OCI-LY1 (cell line): Measurements from ENCODE around the gene HOTAIR.

Experiments used
- H2AFZ ChIP-seq: fragments of 200-600 bp; sonication (generic), shearing (Covaris generic); 2 replicates; pipeline ENCODE4 v1.6.0; 2014; ENCODE audit warnings: antibody characterized with exemption, mild to moderate bottlenecking, low read length
- H3F3A ChIP-seq: fragments of 200-600 bp; sonication (generic), shearing (Covaris generic); 2 replicates; pipeline ENCODE4 v1.6.0; 2014; ENCODE audit warnings: mild to moderate bottlenecking, antibody characterized with exemption, low read length, moderate library complexity; ENCODE audit not compliant: insufficient read depth
- H3K27ac ChIP-seq: fragments of 200-600 bp; sonication (generic); 2 replicates; pipeline ENCODE4 v1.5.1; 2014; ENCODE audit warnings: low read length, mixed run types, mild to moderate bottlenecking, low read depth; ENCODE audit not compliant: poor library complexity, severe bottlenecking
- H3K27me3 ChIP-seq: fragments of 200-600 bp; sonication (generic); 2 replicates; pipeline ENCODE4 v1.6.0; 2014; ENCODE audit warnings: antibody characterized with exemption, mild to moderate bottlenecking, low read length, moderate library complexity; ENCODE audit not compliant: insufficient read depth
- H3K36me3 ChIP-seq: fragments of 200-600 bp; sonication (generic); 2 replicates; pipeline ENCODE4 v1.6.1; 2014; ENCODE audit warnings: mild to moderate bottlenecking, antibody characterized with exemption, low read length, moderate library complexity, mixed read lengths; ENCODE audit not compliant: insufficient read depth
- H3K4me1 ChIP-seq: fragments of 200-600 bp; sonication (generic); 2 replicates; pipeline ENCODE4 v1.5.1; 2014; ENCODE audit warnings: mild to moderate bottlenecking, low read length, moderate library complexity; ENCODE audit not compliant: insufficient read depth, severe bottlenecking
- H3K4me2 ChIP-seq: fragments of 200-600 bp; sonication (generic), shearing (Covaris generic); 2 replicates; pipeline ENCODE4 v1.6.1; 2014; ENCODE audit warnings: low read length
- H3K4me3 ChIP-seq: fragments of 200-600 bp; sonication (generic); 2 replicates; pipeline ENCODE4 v1.5.1; 2014; ENCODE audit warnings: low read length, low read depth, mild to moderate bottlenecking, mixed read lengths; ENCODE audit not compliant: poor library complexity, severe bottlenecking
- H3K79me2 ChIP-seq: fragments of 200-600 bp; shearing (Covaris generic); 2 replicates; pipeline ENCODE4 v1.6.1; 2016; ENCODE audit warnings: mixed run types, low read length, mixed read lengths; ENCODE audit not compliant: insufficient read depth
- H3K9ac ChIP-seq: fragments of 200-600 bp; sonication (generic), shearing (Covaris generic); 2 replicates; pipeline ENCODE4 v1.6.1; 2014; ENCODE audit warnings: mild to moderate bottlenecking, low read length, mixed read lengths
- H3K9me2 ChIP-seq: fragments of 200-600 bp; sonication (generic), shearing (Covaris generic); 2 replicates; pipeline ENCODE4 v1.6.1; 2014; ENCODE audit warnings: low read depth, mild to moderate bottlenecking, low read length, mixed read lengths
- H3K9me3 ChIP-seq: fragments of 200-600 bp; shearing (Covaris generic); 2 replicates; pipeline ENCODE4 v1.6.1; 2014; ENCODE audit warnings: low read length, mixed read lengths
- H4K20me1 ChIP-seq: fragments of 200-600 bp; sonication (generic), shearing (Covaris generic); 2 replicates; pipeline ENCODE4 v1.6.0; 2016; ENCODE audit warnings: mild to moderate bottlenecking, low read length; ENCODE audit not compliant: insufficient read depth
- CTCF ChIP-seq: fragments of 200-600 bp; sonication (generic), shearing (Covaris generic); IDR thresholded peaks from 2 replicates; pipeline ENCODE4 v1.5.1; 2017; ENCODE audit warnings: mild to moderate bottlenecking, antibody characterized with exemption, low read length, moderate library complexity, mixed read lengths
- EZH2 ChIP-seq: fragments of 200-600 bp; sonication (generic), shearing (Covaris generic); IDR thresholded peaks from 2 replicates; pipeline ENCODE4 v1.8.0; 2017; ENCODE audit warnings: borderline replicate concordance, mixed run types, mild to moderate bottlenecking, antibody characterized with exemption, low read length, moderate library complexity, mixed read lengths

HOTAIR gene

GRCh38 chr12:53955776-53956250 is 18.9 kb downstream of the HOTAIR start:
- no peak overlapping the region for H3K4me2 ChIP-seq
- no peaks in the 10 kb centered on the region for H3K9me2 ChIP-seq
- H3K27me3 ChIP-seq: no peaks in the 10 kb centered on the region; the same call in 1 of the 2 replicates
- H4K20me1 ChIP-seq: no peaks in the 10 kb centered on the region
- H3K4me1 ChIP-seq: no peaks in the 10 kb centered on the region
- no peaks in the 10 kb centered on the region for H3F3A ChIP-seq
- H3K27ac ChIP-seq: no peak overlapping the region
- no peak overlapping the region for H2AFZ ChIP-seq
- H3K79me2 ChIP-seq: no peaks in the 10 kb centered on the region
- TF ChIP-seq EZH2: no peak
- no peak for TF ChIP-seq CTCF
- no peaks in the 10 kb centered on the region for H3K9me3 ChIP-seq
- H3K36me3 ChIP-seq: no peaks in the 10 kb centered on the region
- H3K9ac ChIP-seq: no peak overlapping the region
- no peak overlapping the region for H3K4me3 ChIP-seq

GRCh38 chr12:53955036-53955775 is 19.5 kb downstream of the HOTAIR start:
- H3K36me3 ChIP-seq: no peaks in the 10 kb centered on the region
- H3K4me1 ChIP-seq: no peaks in the 10 kb centered on the region
- H3K4me3 ChIP-seq: no peak overlapping the region
- H3K27ac ChIP-seq: no peak overlapping the region
- no peaks in the 10 kb centered on the region for H3K79me2 ChIP-seq
- H3K9me2 ChIP-seq: no peaks in the 10 kb centered on the region
- TF ChIP-seq EZH2: no peak
- TF ChIP-seq CTCF: no peak
- H2AFZ ChIP-seq: no peak overlapping the region
- H3K9me3 ChIP-seq: no peaks in the 10 kb centered on the region
- no peaks in the 10 kb centered on the region for H3F3A ChIP-seq
- no peak overlapping the region for H3K4me2 ChIP-seq
- H4K20me1 ChIP-seq: no peaks in the 10 kb centered on the region
- H3K9ac ChIP-seq: no peak overlapping the region
- H3K27me3 ChIP-seq: no peaks in the 10 kb centered on the region; the same call in 1 of the 2 replicates

GRCh38 chr12:53954694-53955035 is 20.1 kb downstream of the HOTAIR start, which contains the start of gene HOXC12:
HOXC12 (plus strand) TSS chr12:53954903; CDS start chr12:53954930, 27 bp downstream.
- H3K27ac ChIP-seq: no peak within 1 kb of the TSS

More at GRCh38 chr12:53954694-53955035, 20.1 kb downstream of the HOTAIR start, which contains the start of gene HOXC12:
- Histone ChIP-seq H3K4me1 (no peaks in the 10 kb centered on the region), H3K9ac (no peak within 1 kb of the TSS), H3K27me3 (no peaks in the 10 kb centered on the region; the same call in 1 of the 2 replicates), H3K9me2 (no peaks in the 10 kb centered on the region), H2AFZ (no peak within 1 kb of the TSS), H4K20me1 (no peaks in the 10 kb centered on the region), H3F3A (no peaks in the 10 kb centered on the region), H3K4me2 (no peak within 1 kb of the TSS), H3K4me3 (no peak within 1 kb of the TSS), H3K9me3 (no peaks in the 10 kb centered on the region), H3K79me2 (no peaks in the 10 kb centered on the region), H3K36me3 (no peaks in the 10 kb centered on the region)
- no peak for TF ChIP-seq CTCF
